Lung (tissue), 12 donors: ENCODE measurements around the gene FAM53A. TPM values are rescaled to one million over a fixed set of nuclear protein-coding genes. Genes with fewer than 3 reads are reported as not detected.

Experiments used
- ATAC-seq: fragments of 200-7000 bp; cut with Tn5 transposase; one replicate; pipeline ENCODE4 v1.9.1; 2020; ENCODE audit warnings: moderate number of reproducible peaks; ENCODE audit not compliant: insufficient read depth, low FRiP score
- DNase-seq, 3 donors: peaks; one replicate each; pipeline ENCODE4 v3.0.0-alpha.2; 2013 to 2017
- H3K27ac ChIP-seq, 2 donors: one replicate each; pipeline ENCODE4 v1.5.1; 2013; ENCODE audit warnings: mild to moderate bottlenecking in 2 of 2, moderate library complexity in 2 of 2, control low read depth in 1 of 2, inconsistent platforms in 1 of 2, low read depth in 1 of 2, low read length in 1 of 2
- H3K27me3 ChIP-seq, 3 donors: one replicate each; pipeline ENCODE4 v1.5.1; 2013; ENCODE audit warnings: low read length in 2 of 3; ENCODE audit not compliant: control insufficient read depth in 3 of 3, insufficient read depth in 3 of 3
- H3K36me3 ChIP-seq, 4 donors: one replicate each; pipeline ENCODE4 v1.5.1; 2013; ENCODE audit warnings: low read length in 4 of 4, mild to moderate bottlenecking in 1 of 4, moderate library complexity in 1 of 4; ENCODE audit not compliant: control insufficient read depth in 4 of 4, insufficient read depth in 4 of 4
- H3K4me1 ChIP-seq, 5 donors: one replicate each; pipeline ENCODE4 v1.5.1; 2013; ENCODE audit warnings: low read length in 5 of 5, mild to moderate bottlenecking in 2 of 5, moderate library complexity in 1 of 5; ENCODE audit not compliant: control insufficient read depth in 5 of 5, insufficient read depth in 5 of 5
- H3K4me3 ChIP-seq: one replicate; pipeline ENCODE4 v1.5.1; 2013; ENCODE audit warnings: mild to moderate bottlenecking, control low read depth, moderate library complexity
- H3K9ac ChIP-seq, 2 donors: one replicate each; pipeline ENCODE4 v1.5.1; 2013; ENCODE audit warnings: low read length in 2 of 2, control low read depth in 1 of 2; ENCODE audit not compliant: insufficient read depth in 1 of 2
- H3K9me3 ChIP-seq, 4 donors: one replicate each; pipeline ENCODE4 v1.5.1; 2013; ENCODE audit warnings: low read length in 3 of 4, mild to moderate bottlenecking in 1 of 4, moderate library complexity in 1 of 4; ENCODE audit not compliant: control insufficient read depth in 4 of 4, insufficient read depth in 3 of 4
- CTCF ChIP-seq: IDR thresholded peaks from 2 replicates; pipeline ENCODE4 v1.5.1; 2012; ENCODE audit warnings: mild to moderate bottlenecking; ENCODE audit errors: control extremely low read depth, extremely low read depth
- WGBS, 2 donors: extraction: QIAGEN DNeasy Blood & Tissue Kit; methylation state at CpG; one replicate each; pipeline ENCODE4 v1.1.7; 2013; 5-methylcytosine and 5-hydroxymethylcytosine counted together
- polyA plus RNA-seq, 2 donors: library from polyadenylated mRNA; stranded (reverse); fragments of 200-250 nt; gene quantifications; one replicate each; pipeline ENCODE4 v1.2.1, GENCODE V29; 2013
- total RNA-seq, 2 donors: library from RNA; depleted of rRNA in 1 of 2; stranded (reverse); fragments of >200 nt in 1 of 2; gene quantifications; one replicate each; pipeline ENCODE4 v1.2.1, GENCODE V29; 2014 to 2021
- donor health status: control.
- donor health status: control.
- donor health status: Bipolar disorder and iron deficiency.
- donor health status: healthy.
- donor health status: DM: yes; HTN: yes; CAD: no.

Gene FAM53A
- total and polyA plus RNA-seq, 4 donors = 1.4 to 2.8 (median 2.2) TPM

- peak; percentile 83 for TF ChIP-seq CTCF
- ATAC-seq = peak; percentile 84
- peaks cover 0 to 4% (median 0%) of the 10 kb centered on the region in 4 donors for H3K9me3 ChIP-seq
- peaks cover 0 to 1% (median 0%) of the 10 kb centered on the region in 5 donors for H3K4me1 ChIP-seq
- DNase-seq = peak; percentile 69 to 77 (median 71)
- H3K27me3 ChIP-seq = no peaks in the 10 kb centered on the region
- 27 to 30% methylated on average over 7 of the region's 7 CpGs for WGBS, 2 donors
- no peak overlapping the region for H3K4me3 ChIP-seq
- peaks cover 20 to 40% (median 33%) of the 10 kb centered on the region in 4 donors for H3K36me3 ChIP-seq
- no peak overlapping the region for H3K27ac ChIP-seq
- no peak overlapping the region for H3K9ac ChIP-seq
Measured at GRCh38 chr4:1693131-1693896, 9.2 kb upstream of the FAM53A start.

- H3K36me3 ChIP-seq = peaks cover 16 to 32% (median 27%) of the 10 kb centered on the region in 4 donors
- no peak overlapping the region for H3K9ac ChIP-seq
- H3K27ac ChIP-seq = peak overlapping the region in 1 of 2 donors; percentile 3
- 86 to 88% methylated on average over 9 of the region's 9 CpGs for WGBS, 2 donors
- DNase-seq (no peak), ATAC-seq (no peak)
- H3K4me3 ChIP-seq = no peak overlapping the region
- H3K4me1 ChIP-seq = peaks cover 0 to 1% (median 0%) of the 10 kb centered on the region in 5 donors
- no peak for TF ChIP-seq CTCF
- peaks cover 0 to 4% (median 0%) of the 10 kb centered on the region in 4 donors for H3K9me3 ChIP-seq
- no peaks in the 10 kb centered on the region for H3K27me3 ChIP-seq
Measured at GRCh38 chr4:1691737-1692373, 7.7 kb upstream of the FAM53A start.

GRCh38 chr4:1690698-1691097, 6.6 kb upstream of the FAM53A start:
- TF ChIP-seq CTCF = no peak
- H3K27ac ChIP-seq = no peak overlapping the region
- H3K9me3 ChIP-seq = peaks cover 0 to 4% (median 0%) of the 10 kb centered on the region in 4 donors
- H3K4me1 ChIP-seq = peaks cover 0 to 1% (median 0%) of the 10 kb centered on the region in 5 donors
- 97 to 99% methylated on average over 3 of the region's 3 CpGs for WGBS, 2 donors
- H3K36me3 ChIP-seq = peaks cover 12 to 28% (median 25%) of the 10 kb centered on the region in 4 donors
- H3K4me3 ChIP-seq = no peak overlapping the region
- ATAC-seq (no peak), DNase-seq (no peak)
- no peaks in the 10 kb centered on the region for H3K27me3 ChIP-seq
- H3K9ac ChIP-seq = no peak overlapping the region
